GM12891 (cell line): ENCODE measurements around the gene RPS6KA4.

Source experiments
- PAX5 ChIP-seq: IDR thresholded peaks from 2 replicates; pipeline ENCODE4 v1.6.1; 2011; ENCODE audit warnings: low read length, moderate library complexity, mild to moderate bottlenecking; ENCODE audit not compliant: insufficient read depth, severe bottlenecking
- POLR2A ChIP-seq: IDR thresholded peaks from 2 replicates; pipeline ENCODE4 v1.6.1; 2011; ENCODE audit warnings: low read depth, low read length, control low read depth
- POLR2AphosphoS5 ChIP-seq: IDR thresholded peaks from 2 replicates; pipeline ENCODE4 v1.6.1; 2011; ENCODE audit warnings: low read depth, low read length, control low read depth
- POU2F2 ChIP-seq: IDR thresholded peaks from 2 replicates; pipeline ENCODE4 v1.6.1; 2011; ENCODE audit warnings: low read depth, mild to moderate bottlenecking, control low read depth, low read length, moderate library complexity
- SPI1 ChIP-seq: IDR thresholded peaks from 2 replicates; pipeline ENCODE4 v1.6.1; 2011; ENCODE audit warnings: low read depth, low read length, control low read depth
- TAF1 ChIP-seq: IDR thresholded peaks from 2 replicates; pipeline ENCODE4 v1.6.1; 2011; ENCODE audit warnings: low read depth, low read length, control low read depth

GRCh38 chr11:64419257-64419790 lies 60.4 kb downstream of the RPS6KA4 start:
- no peak for TF ChIP-seq POLR2A
- no peak for TF ChIP-seq POLR2AphosphoS5
- no peak for TF ChIP-seq TAF1
- no peak for TF ChIP-seq SPI1
- TF ChIP-seq PAX5: no peak
- TF ChIP-seq POU2F2: no peak
